Measurements from ENCODE around the gene ZNF536. TPM values are rescaled to one million over a fixed set of nuclear protein-coding genes. Genes with fewer than 3 reads are reported as not detected.

Gene ZNF536
- total and polyA plus RNA-seq, 2 donors (not counting 1 experiment from before 2014, with no cell fraction given), result not detected

DNA sequence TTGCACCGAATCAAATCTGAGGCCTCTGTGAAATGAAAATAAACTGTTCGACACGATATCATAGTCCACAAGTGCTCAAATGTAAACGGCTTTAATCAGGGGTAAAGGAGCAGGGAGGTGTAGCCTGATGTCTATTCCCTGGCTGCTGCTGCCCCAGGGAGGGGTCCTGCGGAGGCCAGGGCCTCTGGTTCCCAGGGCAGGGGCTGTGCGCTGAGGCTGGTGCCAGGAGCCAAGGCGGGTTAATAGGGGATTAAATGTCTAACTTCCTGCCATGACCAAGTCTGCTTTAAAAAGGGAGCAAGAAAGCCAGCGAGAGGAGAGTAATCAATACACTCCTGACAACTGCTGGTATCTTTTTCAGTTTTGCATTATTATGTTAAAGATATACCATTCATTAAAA lies 59.4 kb downstream of the ZNF536 start:
- Histone ChIP-seq H3K4me2 (replicated peaks; ENCODE audit: low read depth, low read length, poor library complexity, severe bottlenecking) (no peak overlapping the region), H3K9me3 (ENCODE audit: control extremely low read depth in 1 of 3, control insufficient read depth in 2 of 3, insufficient read depth in 1 of 3, low read length in 2 of 3) (peaks cover 0 to 8% (median 0%) of the 10 kb centered on the region in 3 donors), H3K4me3 (ENCODE audit: control extremely low read depth in 1 of 5, extremely low read depth in 1 of 5, insufficient read depth in 1 of 5, low read depth in 2 of 5, low read length in 4 of 5) (no peak overlapping the region), H3K9ac (ENCODE audit: low read length) (no peak overlapping the region), H3K79me2 (ENCODE audit: control insufficient read depth, insufficient read depth, low read length) (no peaks in the 10 kb centered on the region), H3K27ac (ENCODE audit: low read length in 2 of 2) (no peak overlapping the region), H3K27me3 (replicated peaks in 1 of 4; ENCODE audit: control extremely low read depth in 1 of 4, control insufficient read depth in 3 of 4, insufficient read depth in 4 of 4, low read length in 3 of 4) (no peaks in the 10 kb centered on the region), H3K4me1 (ENCODE audit: control insufficient read depth in 2 of 2, insufficient read depth in 2 of 2, low read length in 2 of 2) (no peaks in the 10 kb centered on the region), H2AFZ (ENCODE audit: insufficient read depth, low read depth, low read length, poor library complexity, severe bottlenecking) (no peak overlapping the region), H3K36me3 (replicated peaks in 1 of 2; ENCODE audit: control extremely low read depth in 1 of 2, control insufficient read depth in 1 of 2, extremely low read depth in 1 of 2, insufficient read depth in 2 of 2, low read length in 1 of 2) (no peaks in the 10 kb centered on the region), H4K20me1 (ENCODE audit: control insufficient read depth, insufficient read depth, low read length, poor library complexity, severe bottlenecking) (no peaks in the 10 kb centered on the region)
- H3K4me1 Mint-ChIP-seq, result no peaks in the 10 kb centered on the region
- H3K4me3 Mint-ChIP-seq, result no peak overlapping the region
- intact Hi-C loops (cut with micrococcal nuclease), result no loop called here
- ChIA-PET CTCF (no interaction called here), POLR2A (no interaction called here)
- TF ChIP-seq EZH2 (IDR thresholded peaks at IDR 0.05; ENCODE audit: borderline replicate concordance, insufficient read depth, low read depth, low read length, poor library complexity, severe bottlenecking), result no peak
- TF ChIP-seq, protein P1, sequence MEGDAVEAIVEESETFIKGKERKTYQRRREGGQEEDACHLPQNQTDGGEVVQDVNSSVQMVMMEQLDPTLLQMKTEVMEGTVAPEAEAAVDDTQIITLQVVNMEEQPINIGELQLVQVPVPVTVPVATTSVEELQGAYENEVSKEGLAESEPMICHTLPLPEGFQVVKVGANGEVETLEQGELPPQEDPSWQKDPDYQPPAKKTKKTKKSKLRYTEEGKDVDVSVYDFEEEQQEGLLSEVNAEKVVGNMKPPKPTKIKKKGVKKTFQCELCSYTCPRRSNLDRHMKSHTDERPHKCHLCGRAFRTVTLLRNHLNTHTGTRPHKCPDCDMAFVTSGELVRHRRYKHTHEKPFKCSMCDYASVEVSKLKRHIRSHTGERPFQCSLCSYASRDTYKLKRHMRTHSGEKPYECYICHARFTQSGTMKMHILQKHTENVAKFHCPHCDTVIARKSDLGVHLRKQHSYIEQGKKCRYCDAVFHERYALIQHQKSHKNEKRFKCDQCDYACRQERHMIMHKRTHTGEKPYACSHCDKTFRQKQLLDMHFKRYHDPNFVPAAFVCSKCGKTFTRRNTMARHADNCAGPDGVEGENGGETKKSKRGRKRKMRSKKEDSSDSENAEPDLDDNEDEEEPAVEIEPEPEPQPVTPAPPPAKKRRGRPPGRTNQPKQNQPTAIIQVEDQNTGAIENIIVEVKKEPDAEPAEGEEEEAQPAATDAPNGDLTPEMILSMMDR (IDR thresholded peaks at IDR 0.05), result no peak
- ATAC-seq (ENCODE audit: low read depth) (no peak), DNase-seq (no peak)
- H3K27ac Mint-ChIP-seq, result no peak overlapping the region
- peaks cover 3% of the 10 kb centered on the region for H3K9me3 Mint-ChIP-seq (ENCODE audit: insufficient read depth)
- WGBS (ENCODE audit: insufficient coverage), result 96% methylated on average over 6 of the region's 8 CpGs
- H3K27me3 Mint-ChIP-seq, result no peaks in the 10 kb centered on the region

DNA sequence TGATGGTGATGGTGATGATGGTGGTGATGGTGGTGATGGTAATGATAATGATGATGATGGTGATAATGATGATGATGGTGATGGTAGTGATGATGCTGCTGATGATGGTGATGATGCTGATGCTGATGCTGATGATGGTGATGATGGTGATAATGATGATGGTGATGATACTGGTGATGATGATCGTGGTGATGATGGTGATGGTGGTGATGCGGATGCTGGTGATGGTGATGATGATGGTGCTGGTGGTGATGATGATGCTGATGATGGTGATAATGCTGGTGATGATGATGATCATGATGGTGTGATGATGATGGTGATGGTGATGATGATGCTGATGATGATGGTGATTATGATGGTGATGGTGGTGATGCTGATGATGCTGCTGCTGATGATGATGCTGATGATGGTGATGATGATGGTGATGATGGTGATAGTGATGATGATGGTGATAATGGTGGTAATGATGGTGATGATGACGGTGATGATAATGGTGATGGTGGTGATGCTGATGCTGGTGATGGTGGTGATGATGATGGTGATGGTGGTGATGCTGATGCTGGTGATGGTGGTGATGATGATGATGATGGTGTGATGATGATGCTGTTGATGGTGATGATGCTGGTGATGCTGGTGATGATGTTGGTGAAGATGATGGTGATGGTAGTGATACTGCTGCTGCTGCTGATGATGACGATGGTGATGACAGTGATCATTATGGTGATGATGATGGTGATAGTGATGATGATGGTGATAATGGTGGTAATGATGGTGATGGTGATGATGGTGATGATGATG lies 62.8 kb downstream of the ZNF536 start:
- Histone ChIP-seq H3K4me3 (ENCODE audit: control extremely low read depth in 1 of 5, extremely low read depth in 1 of 5, insufficient read depth in 1 of 5, low read depth in 2 of 5, low read length in 4 of 5) (no peak overlapping the region), H3K9ac (ENCODE audit: low read length) (no peak overlapping the region), H3K79me2 (ENCODE audit: control insufficient read depth, insufficient read depth, low read length) (no peaks in the 10 kb centered on the region), H3K4me1 (ENCODE audit: control insufficient read depth in 2 of 2, insufficient read depth in 2 of 2, low read length in 2 of 2) (no peaks in the 10 kb centered on the region), H2AFZ (ENCODE audit: insufficient read depth, low read depth, low read length, poor library complexity, severe bottlenecking) (no peak overlapping the region), H3K36me3 (replicated peaks in 1 of 2; ENCODE audit: control extremely low read depth in 1 of 2, control insufficient read depth in 1 of 2, extremely low read depth in 1 of 2, insufficient read depth in 2 of 2, low read length in 1 of 2) (no peaks in the 10 kb centered on the region), H3K9me3 (ENCODE audit: control extremely low read depth in 1 of 3, control insufficient read depth in 2 of 3, insufficient read depth in 1 of 3, low read length in 2 of 3) (peaks cover 0 to 9% (median 0%) of the 10 kb centered on the region in 3 donors), H3K4me2 (replicated peaks; ENCODE audit: low read depth, low read length, poor library complexity, severe bottlenecking) (no peak overlapping the region), H3K27ac (ENCODE audit: low read length in 2 of 2) (no peak overlapping the region), H4K20me1 (ENCODE audit: control insufficient read depth, insufficient read depth, low read length, poor library complexity, severe bottlenecking) (no peaks in the 10 kb centered on the region), H3K27me3 (replicated peaks in 1 of 4; ENCODE audit: control extremely low read depth in 1 of 4, control insufficient read depth in 3 of 4, insufficient read depth in 4 of 4, low read length in 3 of 4) (no peaks in the 10 kb centered on the region)
- H3K9me3 Mint-ChIP-seq (ENCODE audit: insufficient read depth), result no peaks in the 10 kb centered on the region
- H3K27me3 Mint-ChIP-seq, result no peaks in the 10 kb centered on the region
- ATAC-seq (ENCODE audit: low read depth), result no peak
- DNase-seq, result no peak
- TF ChIP-seq, protein P1 (IDR thresholded peaks at IDR 0.05), result no peak
- no peak for TF ChIP-seq EZH2 (IDR thresholded peaks at IDR 0.05; ENCODE audit: borderline replicate concordance, insufficient read depth, low read depth, low read length, poor library complexity, severe bottlenecking)
- ChIA-PET CTCF (no interaction called here), POLR2A (no interaction called here)
- no peaks in the 10 kb centered on the region for H3K4me1 Mint-ChIP-seq
- intact Hi-C loops (cut with micrococcal nuclease), result no loop called here
- no peak overlapping the region for H3K27ac Mint-ChIP-seq
- H3K4me3 Mint-ChIP-seq, result no peak overlapping the region
- WGBS (ENCODE audit: insufficient coverage), result 93% methylated on average over 4 of the region's 4 CpGs

Measured in B cell (primary cell).